T-helper 1 cell (primary cell): Measurements from ENCODE around the gene TMEM131.

Experiments used
- DNase-seq, 5 donors: peaks; one replicate each; pipeline ENCODE4 v3.0.0-alpha.2; 2012 to 2020

TMEM131 gene

GRCh38 chr2:97734061-97735051, 261.4 kb downstream of the TMEM131 start:
- no peak for DNase-seq

- no peak for DNase-seq
Measured at GRCh38 chr2:97733341-97734035, 262.3 kb downstream of the TMEM131 start.

- DNase-seq, result no peak
Measured at GRCh38 chr2:97732436-97733340, 263.1 kb downstream of the TMEM131 start.

DNA sequence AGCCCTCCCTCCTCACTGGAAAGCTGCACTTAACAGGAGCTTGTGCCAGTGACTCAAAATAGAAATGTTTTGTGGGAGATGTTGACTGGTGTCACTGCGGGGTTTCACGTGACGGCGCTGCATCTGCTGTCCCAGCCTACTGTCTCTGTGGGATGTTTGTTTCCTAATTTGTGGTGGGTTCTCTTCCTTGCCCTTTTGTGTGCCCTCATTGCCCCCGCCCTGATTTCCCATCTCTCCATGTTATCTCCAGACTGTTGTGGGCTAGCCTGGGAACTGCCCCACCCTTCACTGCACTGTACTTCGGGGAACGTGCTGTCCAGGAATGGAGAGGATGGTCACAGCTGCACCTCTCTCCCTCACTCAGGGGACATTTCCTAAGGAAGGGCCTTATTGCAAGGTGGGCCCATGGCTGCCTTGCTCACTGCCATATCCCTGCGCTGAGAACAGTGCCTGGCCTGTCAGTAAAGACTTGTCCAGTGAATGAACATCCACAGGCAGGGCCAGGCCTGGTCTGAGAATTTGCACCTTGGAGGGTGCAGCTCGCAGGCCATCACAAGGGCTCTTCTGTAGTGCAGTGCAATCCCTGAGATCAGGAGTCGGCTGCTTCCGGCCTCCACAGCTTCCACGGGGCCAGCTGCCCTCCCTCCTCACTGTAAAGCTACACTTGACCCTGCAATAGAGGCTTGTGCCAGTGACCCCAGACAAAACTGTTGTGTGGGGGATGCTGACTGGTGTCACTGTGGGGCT, 264.3 kb downstream of the TMEM131 start:
- DNase-seq, result no peak

DNA sequence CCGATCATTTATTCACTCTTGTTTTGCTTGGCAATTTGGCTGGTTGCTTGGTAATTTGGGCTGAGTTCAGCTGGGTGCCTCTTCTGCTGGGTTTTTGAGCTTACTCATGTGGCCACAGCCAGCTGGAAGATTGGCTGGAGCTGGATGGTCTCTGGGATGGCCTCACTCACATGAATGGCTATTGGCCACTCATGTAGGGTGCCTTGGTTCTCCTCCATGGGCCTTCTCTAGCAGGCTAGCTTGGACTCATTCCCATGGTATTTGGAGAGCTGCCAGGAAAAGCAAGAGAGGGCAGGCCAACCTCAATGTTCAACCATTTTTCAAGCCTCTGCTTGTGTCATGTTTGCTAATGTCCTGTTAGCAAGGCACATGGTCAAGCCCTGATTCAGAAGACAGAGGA, 265.5 kb downstream of the TMEM131 start:
- no peak for DNase-seq

- DNase-seq, result peak in 1 of 5 donors; percentile 60
Measured at GRCh38 chr2:97728091-97728731, 267.5 kb downstream of the TMEM131 start.

- no peak for DNase-seq
Measured at GRCh38 chr2:97727296-97727695, 268.5 kb downstream of the TMEM131 start.

- no peak for DNase-seq
Measured at GRCh38 chr2:97726261-97727064, 269.3 kb downstream of the TMEM131 start.

DNA sequence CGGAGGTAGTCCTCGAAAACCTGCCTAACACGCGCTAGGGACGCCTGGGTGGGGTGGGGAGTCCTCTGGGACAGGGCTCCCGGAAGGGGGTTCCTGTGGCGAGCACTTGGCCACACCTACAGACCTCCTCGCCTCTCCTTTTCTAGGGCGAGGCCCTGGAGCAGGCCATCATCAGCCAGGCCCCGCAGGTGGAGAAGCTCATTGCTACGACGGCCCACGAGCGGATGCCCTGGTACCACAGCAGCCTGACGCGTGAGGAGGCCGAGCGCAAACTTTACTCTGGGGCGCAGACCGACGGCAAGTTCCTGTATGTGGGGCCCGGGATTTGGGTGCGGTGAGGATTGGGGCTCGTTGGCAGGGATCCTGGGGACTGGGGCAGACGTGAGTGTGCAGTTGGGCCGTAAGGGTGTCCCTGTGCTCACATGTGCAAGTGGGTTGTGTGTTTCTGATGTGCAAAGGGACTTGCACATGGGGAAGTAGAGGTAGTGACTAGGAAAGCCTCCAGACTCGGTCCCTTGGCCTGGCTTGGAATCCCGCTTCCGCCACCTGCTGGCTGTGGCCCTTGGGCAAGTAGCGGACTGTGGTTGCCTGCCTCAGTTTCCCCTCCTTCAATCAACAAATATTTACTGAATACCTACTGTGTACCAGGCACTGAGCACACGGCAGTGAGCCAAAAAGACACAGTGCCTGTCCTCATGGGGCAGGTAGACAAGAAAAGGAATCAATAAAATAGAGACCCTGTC, 270.6 kb downstream of the TMEM131 start:
- no peak for DNase-seq

- no peak for DNase-seq
Measured at GRCh38 chr2:97724501-97724900, 271.2 kb downstream of the TMEM131 start.

- DNase-seq, result no peak
Measured at GRCh38 chr2:97724073-97724410, 271.7 kb downstream of the TMEM131 start.

DNA sequence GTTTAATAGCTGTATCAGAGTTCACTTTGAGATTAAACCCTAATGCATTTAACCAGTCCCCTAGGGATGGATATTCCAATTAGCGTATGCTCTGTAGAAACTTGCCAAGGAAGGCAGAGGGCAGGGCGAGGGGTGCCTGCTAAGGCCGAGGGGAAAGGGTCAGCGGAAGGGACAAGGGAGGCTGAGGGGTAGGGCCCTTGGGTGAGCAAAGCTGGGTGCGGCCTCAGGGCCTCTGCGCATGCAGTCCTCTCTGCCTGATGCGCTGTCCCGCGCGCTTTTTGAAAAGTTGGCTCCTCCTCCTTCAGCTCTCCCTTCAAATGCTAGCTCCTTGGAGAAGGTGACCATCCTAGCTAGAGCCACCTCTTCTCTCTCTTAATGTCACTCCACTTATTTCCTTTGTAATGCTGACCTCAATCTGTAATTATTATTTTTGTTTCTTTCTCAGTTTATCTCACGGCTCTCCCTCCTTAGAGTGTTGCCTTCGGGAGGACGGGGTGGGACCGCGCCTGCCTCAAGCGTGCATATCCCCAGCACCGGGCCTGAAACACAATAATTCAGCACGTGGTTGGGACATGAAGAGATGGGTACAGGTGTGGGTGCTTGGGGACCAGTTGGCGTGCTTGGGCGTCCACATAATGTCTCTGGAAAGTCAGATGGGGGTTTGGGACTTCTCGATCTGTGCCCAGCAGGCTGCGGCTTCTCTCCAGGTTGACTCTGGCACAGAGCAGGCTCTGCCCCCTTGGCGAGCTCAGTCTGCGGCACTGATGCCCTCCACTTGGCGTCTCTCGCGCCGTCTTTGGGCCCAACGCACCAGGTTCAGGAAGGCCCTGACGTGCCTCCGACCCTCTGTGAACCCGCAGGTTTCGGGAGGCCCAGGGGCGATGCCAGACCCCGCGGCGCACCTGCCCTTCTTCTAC, 272.3 kb downstream of the TMEM131 start:
- no peak for DNase-seq

- DNase-seq, result no peak
Measured at GRCh38 chr2:97722227-97722626, 273.5 kb downstream of the TMEM131 start.

DNA sequence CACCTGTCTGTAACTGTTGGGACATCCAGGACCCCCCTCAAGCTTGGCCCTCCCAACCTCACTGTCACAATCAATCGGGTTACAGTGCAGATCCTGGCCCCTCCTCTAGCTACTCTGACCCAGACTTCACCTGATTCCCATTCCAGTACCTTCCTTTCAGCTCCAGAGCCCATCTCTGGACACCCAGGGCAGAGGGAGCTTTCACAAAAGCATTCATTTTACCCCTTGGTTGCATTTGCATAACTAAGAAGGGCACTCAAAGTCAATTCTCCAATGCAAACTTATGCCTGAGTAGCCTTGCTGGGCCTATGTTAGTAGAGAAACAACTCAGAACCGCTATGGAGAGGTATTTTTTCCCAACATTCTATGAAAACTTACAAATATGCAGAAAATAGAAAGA, 275.0 kb downstream of the TMEM131 start:
- DNase-seq, result no peak

DNA sequence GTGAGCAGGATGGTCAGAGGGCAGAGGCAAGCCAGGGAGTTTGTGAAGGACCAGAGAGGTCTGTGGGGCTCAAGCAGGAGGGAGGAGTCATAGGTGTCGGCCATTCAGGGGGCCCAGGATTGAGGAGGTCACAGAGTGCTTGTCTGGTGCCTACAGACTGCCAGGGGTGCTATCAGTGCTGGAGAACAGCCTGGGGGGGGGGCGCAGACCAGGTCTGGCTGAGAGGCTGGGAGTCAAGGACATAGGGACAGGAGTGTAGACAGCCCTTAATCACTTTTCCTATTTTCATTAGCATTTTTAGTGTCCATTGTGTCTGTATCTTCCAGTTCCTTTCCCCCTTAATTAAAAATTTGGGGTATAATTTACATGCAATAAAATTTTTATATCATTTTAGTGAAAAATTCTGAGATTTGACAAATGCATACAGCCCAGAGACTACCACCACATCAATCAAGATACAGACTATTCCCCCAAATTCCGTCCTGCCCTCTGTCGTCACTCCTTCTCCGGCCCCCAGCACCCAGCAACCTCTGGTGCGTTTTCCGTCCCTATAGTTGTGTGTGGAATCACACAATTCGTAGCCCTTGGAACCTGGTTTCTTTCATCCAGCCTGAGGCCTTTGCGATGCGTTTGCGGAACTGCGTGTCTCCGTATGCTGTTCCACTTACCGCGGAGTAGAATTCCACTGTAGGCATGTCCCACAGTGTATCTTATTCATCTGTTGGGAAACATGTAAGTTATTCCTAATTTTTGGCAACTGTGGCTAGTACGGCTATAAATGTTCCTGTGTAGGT, 276.2 kb downstream of the TMEM131 start:
- DNase-seq, result no peak

DNA sequence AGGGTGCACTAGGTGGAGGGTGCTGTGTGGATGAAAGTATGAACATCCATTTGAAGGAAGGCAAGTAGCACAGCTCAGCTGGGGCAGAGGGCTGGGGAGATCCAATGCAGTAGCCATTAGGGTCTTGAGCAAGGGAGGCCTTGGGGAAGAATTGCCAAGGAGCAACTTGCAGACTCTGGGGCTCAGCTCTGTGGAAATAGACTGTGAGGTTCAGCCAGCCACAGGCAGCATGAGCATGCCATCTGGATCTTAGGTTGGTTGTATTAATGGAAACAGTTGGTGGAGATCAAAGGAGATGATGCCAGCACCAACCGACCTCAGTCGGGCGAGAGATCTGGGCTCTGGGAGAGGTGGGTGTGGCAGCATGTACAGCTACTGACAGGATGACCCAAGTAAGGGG, 276.8 kb downstream of the TMEM131 start:
- DNase-seq, result peak in 2 of 5 donors; percentile 23 to 65

- DNase-seq, result peak; percentile 44 to 87 (median 67)
Measured at GRCh38 chr2:97718051-97718882, 277.5 kb downstream of the TMEM131 start.
